Progenitor cell of endocrine pancreas (in vitro differentiated cells): ENCODE results near the gene SPHKAP. TPM values are rescaled to one million over a fixed set of nuclear protein-coding genes. Genes with fewer than 3 reads are reported as not detected.
"Not testable (repeated sequence)": the region's sequence is repeated elsewhere in the genome, so short reads cannot be mapped to it uniquely, and the experiment has no call there.

Experiments used
- DNase-seq: peaks from one replicate; pipeline ENCODE4 v3.0.0; 2021; ENCODE audit warnings: low spot score; ENCODE audit not compliant: unreplicated experiment
- H3K27ac Mint-ChIP-seq: 2 replicates; pipeline ENCODE4 v1.8.0; 2021; ENCODE audit warnings: mild to moderate bottlenecking, moderate library complexity, mixed read lengths
- H3K27me3 Mint-ChIP-seq: 2 replicates; pipeline ENCODE4 v1.8.0; 2021; ENCODE audit warnings: mixed read lengths
- H3K36me3 Mint-ChIP-seq: 2 replicates; pipeline ENCODE4 v1.8.0; 2022; ENCODE audit warnings: mixed read lengths; ENCODE audit not compliant: insufficient read depth
- H3K4me1 Mint-ChIP-seq: 2 replicates; pipeline ENCODE4 v1.8.0; 2021; ENCODE audit warnings: low read depth, mixed read lengths
- H3K4me3 Mint-ChIP-seq: 2 replicates; pipeline ENCODE4 v1.8.0; 2021; ENCODE audit warnings: low read depth, mild to moderate bottlenecking, moderate library complexity, mixed read lengths
- H3K9me3 Mint-ChIP-seq: 2 replicates; pipeline ENCODE4 v1.8.0; 2021; ENCODE audit warnings: low read depth, mixed read lengths
- long read RNA-seq: library from polyadenylated mRNA; unstranded; transcript quantifications from one replicate; pipeline ENCODE4 v2.0.0, GENCODE V29; 2020
- total RNA-seq: library from RNA; stranded (reverse); gene quantifications from 2 replicates; pipeline ENCODE4 v1.2.1, GENCODE V29; 2021
- TF ChIP-seq, protein P1 (sequence below): fragments of 200-600 bp; sonication (generic); IDR thresholded peaks from one replicate; pipeline ENCODE4 v1.5.0; 2021; ENCODE audit warnings: antibody characterized with exemption, mild to moderate bottlenecking; ENCODE audit not compliant: unreplicated experiment

The SPHKAP gene, protein sequence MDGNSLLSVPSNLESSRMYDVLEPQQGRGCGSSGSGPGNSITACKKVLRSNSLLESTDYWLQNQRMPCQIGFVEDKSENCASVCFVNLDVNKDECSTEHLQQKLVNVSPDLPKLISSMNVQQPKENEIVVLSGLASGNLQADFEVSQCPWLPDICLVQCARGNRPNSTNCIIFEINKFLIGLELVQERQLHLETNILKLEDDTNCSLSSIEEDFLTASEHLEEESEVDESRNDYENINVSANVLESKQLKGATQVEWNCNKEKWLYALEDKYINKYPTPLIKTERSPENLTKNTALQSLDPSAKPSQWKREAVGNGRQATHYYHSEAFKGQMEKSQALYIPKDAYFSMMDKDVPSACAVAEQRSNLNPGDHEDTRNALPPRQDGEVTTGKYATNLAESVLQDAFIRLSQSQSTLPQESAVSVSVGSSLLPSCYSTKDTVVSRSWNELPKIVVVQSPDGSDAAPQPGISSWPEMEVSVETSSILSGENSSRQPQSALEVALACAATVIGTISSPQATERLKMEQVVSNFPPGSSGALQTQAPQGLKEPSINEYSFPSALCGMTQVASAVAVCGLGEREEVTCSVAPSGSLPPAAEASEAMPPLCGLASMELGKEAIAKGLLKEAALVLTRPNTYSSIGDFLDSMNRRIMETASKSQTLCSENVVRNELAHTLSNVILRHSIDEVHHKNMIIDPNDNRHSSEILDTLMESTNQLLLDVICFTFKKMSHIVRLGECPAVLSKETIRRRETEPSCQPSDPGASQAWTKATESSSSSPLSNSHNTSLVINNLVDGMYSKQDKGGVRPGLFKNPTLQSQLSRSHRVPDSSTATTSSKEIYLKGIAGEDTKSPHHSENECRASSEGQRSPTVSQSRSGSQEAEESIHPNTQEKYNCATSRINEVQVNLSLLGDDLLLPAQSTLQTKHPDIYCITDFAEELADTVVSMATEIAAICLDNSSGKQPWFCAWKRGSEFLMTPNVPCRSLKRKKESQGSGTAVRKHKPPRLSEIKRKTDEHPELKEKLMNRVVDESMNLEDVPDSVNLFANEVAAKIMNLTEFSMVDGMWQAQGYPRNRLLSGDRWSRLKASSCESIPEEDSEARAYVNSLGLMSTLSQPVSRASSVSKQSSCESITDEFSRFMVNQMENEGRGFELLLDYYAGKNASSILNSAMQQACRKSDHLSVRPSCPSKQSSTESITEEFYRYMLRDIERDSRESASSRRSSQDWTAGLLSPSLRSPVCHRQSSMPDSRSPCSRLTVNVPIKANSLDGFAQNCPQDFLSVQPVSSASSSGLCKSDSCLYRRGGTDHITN (N-terminal part only)
- total RNA-seq, result 0.07 TPM in 2 replicates
- long read RNA-seq, result 0 reads

DNA sequence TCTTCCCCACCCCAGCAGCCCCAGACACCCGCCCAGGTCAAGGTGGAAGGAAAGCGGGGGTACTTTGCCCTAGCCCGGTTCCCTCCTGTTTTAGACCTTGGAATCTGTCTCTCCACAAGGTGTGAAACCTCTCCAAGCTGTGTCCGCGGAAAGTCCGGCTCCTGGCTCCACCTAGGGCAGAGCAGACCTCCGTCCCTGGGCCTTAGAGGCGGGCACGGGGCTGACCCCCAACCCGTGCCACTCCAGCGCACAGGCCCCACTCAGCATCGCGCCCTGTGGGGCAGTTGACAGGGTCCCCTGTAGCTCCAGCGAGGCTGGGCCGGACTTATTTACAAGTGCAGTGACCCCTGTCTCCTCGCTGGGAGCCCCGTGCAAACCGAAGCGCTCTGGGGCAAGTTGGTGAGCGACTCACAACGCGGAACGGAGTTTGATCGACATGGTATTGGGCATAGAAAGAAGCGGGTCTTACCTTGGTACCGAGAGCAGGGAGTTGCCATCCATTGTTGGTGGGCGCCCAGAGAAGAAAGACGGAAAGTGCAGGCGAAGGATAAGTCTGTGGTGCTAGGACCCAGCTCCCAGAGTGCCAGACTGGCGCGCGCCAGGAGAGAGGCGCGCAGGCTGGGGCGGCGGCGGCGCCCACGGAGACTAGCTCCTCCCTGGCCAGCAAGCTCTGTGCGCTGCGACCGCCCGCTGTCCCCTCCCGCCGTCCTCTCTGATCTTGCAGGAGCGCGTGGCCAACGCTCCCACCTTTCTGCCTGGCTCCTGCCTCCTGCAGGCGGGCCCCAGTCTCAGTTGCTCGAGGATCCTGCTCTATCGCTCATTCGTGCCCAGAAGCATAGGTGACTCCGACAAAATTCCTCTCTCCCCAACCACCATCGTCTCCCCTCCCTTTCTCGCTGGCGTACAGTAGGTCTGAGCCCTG lies at the start of gene SPHKAP:
Gene SPHKAP, minus strand, starts transcription at position 590 of the 922 bp plus-strand sequence. Its CDS starts 89 bp downstream, at position 501.
- TF ChIP-seq, protein P1, sequence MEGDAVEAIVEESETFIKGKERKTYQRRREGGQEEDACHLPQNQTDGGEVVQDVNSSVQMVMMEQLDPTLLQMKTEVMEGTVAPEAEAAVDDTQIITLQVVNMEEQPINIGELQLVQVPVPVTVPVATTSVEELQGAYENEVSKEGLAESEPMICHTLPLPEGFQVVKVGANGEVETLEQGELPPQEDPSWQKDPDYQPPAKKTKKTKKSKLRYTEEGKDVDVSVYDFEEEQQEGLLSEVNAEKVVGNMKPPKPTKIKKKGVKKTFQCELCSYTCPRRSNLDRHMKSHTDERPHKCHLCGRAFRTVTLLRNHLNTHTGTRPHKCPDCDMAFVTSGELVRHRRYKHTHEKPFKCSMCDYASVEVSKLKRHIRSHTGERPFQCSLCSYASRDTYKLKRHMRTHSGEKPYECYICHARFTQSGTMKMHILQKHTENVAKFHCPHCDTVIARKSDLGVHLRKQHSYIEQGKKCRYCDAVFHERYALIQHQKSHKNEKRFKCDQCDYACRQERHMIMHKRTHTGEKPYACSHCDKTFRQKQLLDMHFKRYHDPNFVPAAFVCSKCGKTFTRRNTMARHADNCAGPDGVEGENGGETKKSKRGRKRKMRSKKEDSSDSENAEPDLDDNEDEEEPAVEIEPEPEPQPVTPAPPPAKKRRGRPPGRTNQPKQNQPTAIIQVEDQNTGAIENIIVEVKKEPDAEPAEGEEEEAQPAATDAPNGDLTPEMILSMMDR, result no peak
- Mint-ChIP-seq H3K27me3 (peaks cover 48% of the 10 kb centered on the region), H3K36me3 (no peaks in the 10 kb centered on the region), H3K4me3 (peak within 1 kb of the TSS; percentile 70), H3K27ac (no peak within 1 kb of the TSS), H3K4me1 (peaks cover 9% of the 10 kb centered on the region), H3K9me3 (peaks cover 7% of the 10 kb centered on the region)
- DNase-seq, result peak; percentile 11

DNA sequence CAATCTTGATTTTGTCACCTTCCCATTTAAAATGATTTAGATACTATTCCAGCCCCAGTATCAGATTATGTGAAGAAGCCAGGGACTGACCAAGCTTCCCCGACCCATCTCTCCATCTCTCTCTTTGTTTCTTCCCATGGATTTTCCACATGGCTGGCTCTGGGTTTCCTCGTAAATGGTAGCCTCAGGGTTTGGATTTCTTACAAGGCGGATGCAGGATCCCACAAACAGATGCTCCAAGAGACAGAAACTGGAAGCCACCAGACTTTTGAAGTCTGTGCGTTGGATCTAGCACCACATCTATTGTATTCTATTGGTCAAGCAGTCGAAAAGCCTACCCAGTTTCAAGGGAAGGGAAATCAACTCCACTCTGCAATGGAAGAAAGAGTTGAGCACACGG lies 46.0 kb upstream of the SPHKAP start:
- TF ChIP-seq, protein P1, result no peak
- no peak for DNase-seq
- Mint-ChIP-seq H3K4me3 (no peak overlapping the region), H3K9me3 (no peaks in the 10 kb centered on the region), H3K4me1 (no peaks in the 10 kb centered on the region), H3K27me3 (no peaks in the 10 kb centered on the region), H3K27ac (no peak overlapping the region), H3K36me3 (no peaks in the 10 kb centered on the region)

DNA sequence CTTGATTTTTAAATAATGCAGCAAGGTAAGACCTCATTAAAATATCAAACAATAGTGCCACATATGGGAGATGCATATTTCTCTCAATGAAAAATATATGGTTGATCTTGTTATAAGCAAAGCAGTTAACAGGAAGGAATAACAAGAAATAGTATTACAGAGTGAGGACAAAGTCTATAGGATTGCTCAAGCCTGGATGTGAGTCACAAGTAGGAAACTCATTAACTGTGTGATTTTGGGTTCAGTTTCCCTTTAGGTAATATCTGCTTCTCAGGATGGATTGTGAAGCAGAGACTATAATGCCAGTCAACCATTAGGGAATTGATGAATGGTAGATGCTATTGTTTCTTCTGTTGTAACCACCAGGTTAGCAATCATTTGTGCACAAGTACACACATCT lies 42.9 kb upstream of the SPHKAP start:
- Mint-ChIP-seq H3K4me3 (no peak overlapping the region), H3K27me3 (no peaks in the 10 kb centered on the region), H3K9me3 (no peaks in the 10 kb centered on the region), H3K36me3 (no peaks in the 10 kb centered on the region), H3K4me1 (no peaks in the 10 kb centered on the region), H3K27ac (no peak overlapping the region)
- TF ChIP-seq, protein P1, result no peak
- no peak for DNase-seq

DNA sequence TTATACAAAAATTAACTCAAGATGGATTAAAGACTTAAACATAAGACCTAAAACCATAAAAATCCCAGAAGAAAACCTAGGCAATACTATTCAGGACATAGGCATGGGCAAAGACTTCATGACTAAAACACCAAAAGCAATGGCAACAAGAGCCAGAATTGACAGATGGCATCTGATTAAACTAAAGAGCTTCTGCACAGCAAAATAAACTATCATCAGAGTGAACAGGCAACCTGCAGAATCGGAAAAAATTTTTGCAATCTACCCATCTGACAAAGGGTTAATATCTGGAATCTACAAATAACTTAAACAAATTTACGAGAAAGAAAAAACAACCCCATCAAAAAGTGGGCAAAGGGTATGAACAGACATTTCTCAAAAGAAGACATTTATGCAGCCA lies 37.1 kb upstream of the SPHKAP start:
- not testable (repeated sequence) for H3K36me3 Mint-ChIP-seq, H3K27me3 Mint-ChIP-seq, H3K27ac Mint-ChIP-seq, H3K9me3 Mint-ChIP-seq, H3K4me3 Mint-ChIP-seq, H3K4me1 Mint-ChIP-seq, DNase-seq

DNA sequence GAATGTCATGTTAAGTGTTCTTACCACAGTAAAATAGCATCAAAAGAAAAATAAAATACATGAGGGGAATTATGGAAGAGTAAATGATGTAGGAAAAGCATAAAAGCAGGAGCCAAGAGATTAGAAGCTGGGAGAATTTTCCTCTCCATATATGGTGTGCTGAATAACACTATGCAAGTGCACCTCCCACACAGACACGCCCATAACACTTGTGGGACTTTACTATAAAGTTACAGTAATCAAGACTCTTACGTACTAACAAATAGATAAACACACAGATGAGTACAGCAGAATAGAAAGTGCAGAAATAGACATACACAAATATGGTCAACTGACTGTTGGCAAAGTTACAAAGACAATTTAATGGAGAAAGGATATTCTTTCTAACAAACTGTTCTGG lies 16.0 kb upstream of the SPHKAP start:
- peaks cover 1% of the 10 kb centered on the region for H3K27me3 Mint-ChIP-seq
- DNase-seq, result no peak
- no peak overlapping the region for H3K27ac Mint-ChIP-seq
- no peaks in the 10 kb centered on the region for H3K36me3 Mint-ChIP-seq
- H3K4me1 Mint-ChIP-seq, result no peaks in the 10 kb centered on the region
- H3K9me3 Mint-ChIP-seq, result peaks cover 8% of the 10 kb centered on the region
- H3K4me3 Mint-ChIP-seq, result no peak overlapping the region
- TF ChIP-seq, protein P1, result no peak
